Kidney (tissue), 14 donors: ENCODE results near the gene NECAB2. TPM values are rescaled to one million over a fixed set of nuclear protein-coding genes. Genes with fewer than 3 reads are reported as not detected.

Source experiments
- DNase-seq, 5 donors: peaks; one replicate each; pipeline ENCODE4 v3.0.0-alpha.2; 2013 to 2020
- FAIRE-seq: peaks from 2 replicates; lab custom pipeline; 2012; peaks lifted over from hg19 to GRCh38; lab: Jason Lieb, UNC
- H3K27ac ChIP-seq, 2 donors: one replicate each; pipeline ENCODE4 v1.7.0; 2013; ENCODE audit warnings: low read depth in 2 of 2, low read length in 2 of 2, inconsistent platforms in 1 of 2
- H3K27me3 ChIP-seq: one replicate; pipeline ENCODE4 v1.7.1; 2013; ENCODE audit warnings: low read length, inconsistent platforms; ENCODE audit not compliant: control insufficient read depth, insufficient read depth
- H3K36me3 ChIP-seq, 3 donors: one replicate each; pipeline versions ENCODE4 v1.7.0 to v1.7.1; 2013; ENCODE audit warnings: low read length in 3 of 3, control low read depth in 1 of 3, inconsistent platforms in 1 of 3; ENCODE audit not compliant: insufficient read depth in 3 of 3, control insufficient read depth in 2 of 3
- H3K4me1 ChIP-seq, 3 donors: one replicate each; pipeline versions ENCODE4 v1.7.0 to v1.7.1; 2013; ENCODE audit warnings: low read length in 3 of 3, inconsistent platforms in 1 of 3, low read depth in 1 of 3; ENCODE audit not compliant: control insufficient read depth in 2 of 3, insufficient read depth in 2 of 3
- H3K4me3 ChIP-seq, 3 donors: one replicate each; pipeline versions ENCODE4 v1.7.0 to v1.8.1; 2013; ENCODE audit warnings: low read length in 3 of 3, control low read depth in 1 of 3, inconsistent platforms in 1 of 3
- H3K9ac ChIP-seq, 3 donors: one replicate each; pipeline versions ENCODE4 v1.7.0 to v1.7.1; 2013; ENCODE audit warnings: low read length in 3 of 3, control low read depth in 1 of 3, inconsistent platforms in 1 of 3
- H3K9me3 ChIP-seq, 3 donors: one replicate each; pipeline versions ENCODE4 v1.7.0 to v1.7.1; 2013; ENCODE audit warnings: low read length in 3 of 3, control low read depth in 1 of 3, inconsistent platforms in 1 of 3; ENCODE audit not compliant: control insufficient read depth in 2 of 3, insufficient read depth in 1 of 3
- CTCF ChIP-seq: IDR thresholded peaks from 3 replicates; pipeline ENCODE4 v1.5.1; 2012; ENCODE audit warnings: mild to moderate bottlenecking, moderate library complexity, borderline replicate concordance; ENCODE audit not compliant: insufficient read depth; ENCODE audit errors: extremely low read depth
- intact Hi-C: fragments of 100-400 bp; cut with DNase I; formaldehyde crosslinking; loops from one replicate; pipeline ENCODE4 v1.11.1; 2022
- polyA plus RNA-seq: library from polyadenylated mRNA; stranded (reverse); fragments of 350-450 nt; fragmentation: Illumina TruSeq; extraction: RNeasy Lipid Tissue Mini Kit (QIAGEN cat#74804); gene quantifications from one replicate; pipeline ENCODE4 v1.2.3, GENCODE V29; 2014; ENCODE audit warnings: low read depth, low replicate concordance; ENCODE audit not compliant: insufficient read depth
- total RNA-seq: library from RNA; stranded (reverse); fragmentation: NEBNext Ultra II Directional; extraction: Animal tissue kit (Norgen Biotek cat#: 25700); gene quantifications from one replicate; pipeline ENCODE4 v1.2.1, GENCODE V29; 2021
- donor health status: control.
- donor health status: control.
- donor health status: control.
- donor health status: control.
- donor health status: control.
- donor health status: DM: yes; HTN: yes; CAD: no.
- donor health status: Normal renal cell carcinoma (clear cell type).

Gene NECAB2
- total and polyA plus RNA-seq, 2 donors from 2014 or later = 0.82 to 47.0 TPM

GRCh38 chr16:83957296-83957855, 10.7 kb upstream of the NECAB2 start:
- intact Hi-C loops = no loop called here
- Histone ChIP-seq H3K9me3 (no peaks in the 10 kb centered on the region), H3K9ac (no peak overlapping the region), H3K36me3 (peaks cover 0 to 22% (median 14%) of the 10 kb centered on the region in 3 donors), H3K27me3 (no peaks in the 10 kb centered on the region), H3K4me3 (no peak overlapping the region), H3K4me1 (peaks cover 0 to 19% (median 7%) of the 10 kb centered on the region in 3 donors), H3K27ac (no peak overlapping the region)
- TF ChIP-seq CTCF = no peak
- no peak for FAIRE-seq
- DNase-seq = no peak

DNA sequence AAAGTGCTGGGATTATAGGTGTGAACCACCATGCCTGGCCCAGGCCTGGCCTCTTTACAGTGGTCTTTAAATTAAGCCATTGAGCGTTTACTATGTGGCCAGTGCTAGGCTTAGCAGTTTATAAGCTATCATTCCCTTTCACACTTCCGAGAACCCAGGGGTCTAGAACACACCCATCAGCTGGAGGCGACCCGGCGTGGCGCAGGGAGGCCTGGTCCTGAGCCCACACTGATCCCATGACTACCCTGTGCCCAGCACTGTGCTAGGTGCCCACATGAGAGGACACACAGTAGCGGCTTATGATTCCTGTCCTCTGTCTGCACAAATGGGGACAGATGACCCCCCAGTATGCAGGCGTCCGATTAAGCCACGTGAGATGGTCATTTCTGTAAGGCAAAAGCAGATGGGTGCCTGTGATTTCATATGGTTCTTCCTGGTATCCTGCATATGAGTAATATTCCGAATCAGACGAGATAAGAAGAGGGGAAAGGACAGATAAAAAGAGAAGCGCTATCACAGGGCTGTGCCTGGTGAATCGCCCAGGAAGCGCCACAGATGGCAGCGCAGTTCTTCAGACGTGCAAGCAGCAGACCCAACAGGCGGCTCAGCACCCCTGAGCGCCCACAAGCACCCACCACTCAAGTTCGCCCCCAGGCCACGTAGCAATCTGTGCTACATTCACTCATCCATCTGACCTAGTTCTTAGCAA, 9.8 kb upstream of the NECAB2 start:
- H3K27me3 ChIP-seq = no peaks in the 10 kb centered on the region
- no peak for FAIRE-seq
- no peak overlapping the region for H3K9ac ChIP-seq
- TF ChIP-seq CTCF = no peak
- intact Hi-C loops = no loop called here
- H3K36me3 ChIP-seq = peaks cover 0 to 27% (median 14%) of the 10 kb centered on the region in 3 donors
- H3K4me1 ChIP-seq = peaks cover 0 to 11% (median 7%) of the 10 kb centered on the region in 3 donors
- H3K4me3 ChIP-seq = no peak overlapping the region
- no peak overlapping the region for H3K27ac ChIP-seq
- peak in 1 of 5 donors; percentile 40 for DNase-seq
- H3K9me3 ChIP-seq = no peaks in the 10 kb centered on the region

DNA sequence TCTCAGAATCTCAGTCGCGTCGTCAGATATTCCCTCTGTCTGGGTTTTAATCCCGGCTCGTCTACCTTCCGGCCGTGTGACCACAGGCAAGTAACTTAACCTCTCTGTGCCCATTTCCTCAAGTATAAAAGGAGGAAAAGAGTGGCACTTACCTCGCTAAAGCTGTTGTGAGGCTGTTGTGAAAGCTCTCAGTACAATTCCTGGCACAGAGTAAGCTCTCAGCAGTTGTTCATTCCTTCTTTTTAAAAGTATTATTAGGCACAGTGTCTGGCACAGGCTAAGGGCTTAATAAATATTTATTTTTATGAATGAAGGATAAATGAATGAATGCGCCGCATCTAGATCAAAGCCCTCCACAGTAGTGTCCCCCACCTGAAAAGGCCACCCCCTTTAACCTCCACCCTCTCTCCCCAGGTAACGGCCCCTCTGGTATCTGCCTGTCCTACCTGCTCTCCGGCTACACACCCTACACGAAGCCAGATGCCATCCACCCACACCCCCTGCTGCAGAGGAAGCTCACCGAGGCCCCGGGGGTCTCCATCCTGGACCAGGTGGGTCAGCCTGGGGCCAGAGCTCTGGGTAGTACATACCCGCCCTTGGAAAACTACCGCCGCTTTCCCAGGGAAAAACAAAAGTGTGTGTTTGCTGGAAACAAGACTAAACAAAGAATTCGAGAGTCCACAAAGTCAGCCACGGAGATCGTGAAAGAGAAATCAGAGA, 9.0 kb upstream of the NECAB2 start:
- DNase-seq (peak in 1 of 5 donors; percentile 24), FAIRE-seq (no peak)
- no peak overlapping the region for H3K9ac ChIP-seq
- no peaks in the 10 kb centered on the region for H3K9me3 ChIP-seq
- intact Hi-C loops = no loop called here
- H3K36me3 ChIP-seq = peaks cover 0 to 27% (median 16%) of the 10 kb centered on the region in 3 donors
- H3K27me3 ChIP-seq = no peaks in the 10 kb centered on the region
- H3K4me3 ChIP-seq = no peak overlapping the region
- TF ChIP-seq CTCF = no peak
- H3K27ac ChIP-seq = no peak overlapping the region
- peaks cover 0 to 7% (median 4%) of the 10 kb centered on the region in 3 donors for H3K4me1 ChIP-seq
